GM18511 (cell line): ENCODE data around the gene SLC35E1.

Source experiments
- ATAC-seq: cut with Tn5 transposase; IDR thresholded peaks from one replicate; pipeline ENCODE4 v1.9.1; 2021; ENCODE audit warnings: mild to moderate bottlenecking, moderate library complexity; ENCODE audit not compliant: unreplicated experiment

The SLC35E1 gene

GRCh38 chr19:16582486-16583261 lies 10.5 kb upstream of the SLC35E1 start:
- no peak for ATAC-seq

- ATAC-seq: no peak
Observed at GRCh38 chr19:16581971-16582343, 9.7 kb upstream of the SLC35E1 start.

- ATAC-seq: no peak
Observed at GRCh38 chr19:16581145-16581970, 9.1 kb upstream of the SLC35E1 start.

- no peak for ATAC-seq
Observed at GRCh38 chr19:16579381-16579780, 7.2 kb upstream of the SLC35E1 start.

GRCh38 chr19:16577531-16577985 lies 5.3 kb upstream of the SLC35E1 start:
- no peak for ATAC-seq

- no peak for ATAC-seq
Observed at GRCh38 chr19:16576690-16577530, 4.7 kb upstream of the SLC35E1 start.

GRCh38 chr19:16575861-16576689 lies 3.9 kb upstream of the SLC35E1 start:
- ATAC-seq: no peak

- ATAC-seq: no peak
Observed at GRCh38 chr19:16575282-16575681, 3.1 kb upstream of the SLC35E1 start.

GRCh38 chr19:16573925-16574324 lies 1.7 kb upstream of the SLC35E1 start:
- no peak for ATAC-seq

- no peak for ATAC-seq
Observed at GRCh38 chr19:16573296-16573695, 1.1 kb upstream of the SLC35E1 start.

GRCh38 chr19:16571822-16572331 lies 338 bp downstream of the SLC35E1 start:
- peak; percentile 36 for ATAC-seq

GRCh38 chr19:16571283-16571682 lies 932 bp downstream of the SLC35E1 start:
- no peak for ATAC-seq

- ATAC-seq: no peak
Observed at GRCh38 chr19:16569609-16570320, 2.5 kb downstream of the SLC35E1 start.

GRCh38 chr19:16566702-16567101 lies 5.5 kb downstream of the SLC35E1 start:
- no peak for ATAC-seq

GRCh38 chr19:16566161-16566560 lies 6.1 kb downstream of the SLC35E1 start:
- ATAC-seq: no peak

GRCh38 chr19:16564842-16565241 lies 7.4 kb downstream of the SLC35E1 start:
- no peak for ATAC-seq

GRCh38 chr19:16562608-16563025 lies 9.6 kb downstream of the SLC35E1 start:
- no peak for ATAC-seq

GRCh38 chr19:16561382-16561781 lies 10.8 kb downstream of the SLC35E1 start:
- ATAC-seq: no peak

GRCh38 chr19:16559780-16560276 lies 12.4 kb downstream of the SLC35E1 start:
- ATAC-seq: no peak
